ENCODE measurements around the gene NAALAD2.
"Not testable (repeated sequence)": the region's sequence is repeated elsewhere in the genome, so short reads cannot be mapped to it uniquely, and the experiment has no call there.

NAALAD2 gene

GRCh38 chr11:90134478-90135003, at the start of gene NAALAD2:
TSS of gene NAALAD2 (plus strand) at chr11:90134663. CDS start at chr11:90134759, 96 bp downstream.
- Histone ChIP-seq H3K36me3 (replicated peaks; ENCODE audit: low read depth, low read length) (no peaks in the 10 kb centered on the region), H3K27me3 (ENCODE audit: low read depth, low read length) (no peaks in the 10 kb centered on the region), H2AFZ (ENCODE audit: low read depth, low read length) (no peak within 1 kb of the TSS), H4K20me1 (ENCODE audit: insufficient read depth, low read length) (no peaks in the 10 kb centered on the region), H3K79me2 (ENCODE audit: low read length) (no peaks in the 10 kb centered on the region), H3K4me2 (ENCODE audit: low read length) (no peak within 1 kb of the TSS), H3K27ac (ENCODE audit: low read length) (no peak within 1 kb of the TSS), H3K4me3 (ENCODE audit: low read length) (no peak within 1 kb of the TSS), H3K9ac (ENCODE audit: low read length) (no peak within 1 kb of the TSS), H3K9me3 (ENCODE audit: insufficient read depth, low read length) (no peaks in the 10 kb centered on the region), H3K4me1 (ENCODE audit: low read length) (no peaks in the 10 kb centered on the region)
- TF ChIP-seq CTCF (IDR thresholded peaks at IDR 0.05; ENCODE audit: low read depth, low read length) (no peak), EZH2phosphoT487 (IDR thresholded peaks at IDR 0.05; ENCODE audit: low read depth) (no peak)

GRCh38 chr11:90085650-90086049, 48.8 kb upstream of the NAALAD2 start, which contains the start of gene UBTFL1:
TSS of gene UBTFL1 (plus strand) at chr11:90085950. CDS start at chr11:90085950, 0 bp downstream.
- H3K9ac ChIP-seq (ENCODE audit: low read length); H3K27ac ChIP-seq (ENCODE audit: low read length); H4K20me1 ChIP-seq (ENCODE audit: insufficient read depth, low read length); H3K4me3 ChIP-seq (ENCODE audit: low read length); H3K9me3 ChIP-seq (ENCODE audit: insufficient read depth, low read length); H2AFZ ChIP-seq (ENCODE audit: low read depth, low read length); H3K4me1 ChIP-seq (ENCODE audit: low read length); H3K27me3 ChIP-seq (ENCODE audit: low read depth, low read length); H3K79me2 ChIP-seq (ENCODE audit: low read length); H3K36me3 ChIP-seq (replicated peaks; ENCODE audit: low read depth, low read length); H3K4me2 ChIP-seq (ENCODE audit: low read length): not testable (repeated sequence)

- H4K20me1 ChIP-seq (ENCODE audit: insufficient read depth, low read length); H3K36me3 ChIP-seq (replicated peaks; ENCODE audit: low read depth, low read length); H3K4me2 ChIP-seq (ENCODE audit: low read length); H3K9me3 ChIP-seq (ENCODE audit: insufficient read depth, low read length); H3K27ac ChIP-seq (ENCODE audit: low read length); H3K27me3 ChIP-seq (ENCODE audit: low read depth, low read length); H3K79me2 ChIP-seq (ENCODE audit: low read length); H2AFZ ChIP-seq (ENCODE audit: low read depth, low read length); H3K9ac ChIP-seq (ENCODE audit: low read length); H3K4me3 ChIP-seq (ENCODE audit: low read length); H3K4me1 ChIP-seq (ENCODE audit: low read length): not testable (repeated sequence)
Observed at GRCh38 chr11:90088731-90089130, 45.7 kb upstream of the NAALAD2 start.

- H3K4me2 ChIP-seq (ENCODE audit: low read length): not testable (repeated sequence)
Observed at GRCh38 chr11:90095230-90095924, 39.1 kb upstream of the NAALAD2 start.

GRCh38 chr11:90098261-90098660, 36.2 kb upstream of the NAALAD2 start:
- not testable (repeated sequence) for H3K9me3 ChIP-seq (ENCODE audit: insufficient read depth, low read length); H3K36me3 ChIP-seq (replicated peaks; ENCODE audit: low read depth, low read length); H3K27ac ChIP-seq (ENCODE audit: low read length); H3K4me3 ChIP-seq (ENCODE audit: low read length); H3K27me3 ChIP-seq (ENCODE audit: low read depth, low read length); H3K79me2 ChIP-seq (ENCODE audit: low read length); H3K4me1 ChIP-seq (ENCODE audit: low read length); H2AFZ ChIP-seq (ENCODE audit: low read depth, low read length); H3K4me2 ChIP-seq (ENCODE audit: low read length); H4K20me1 ChIP-seq (ENCODE audit: insufficient read depth, low read length); H3K9ac ChIP-seq (ENCODE audit: low read length)
- peak; percentile 27 for TF ChIP-seq CTCF (IDR thresholded peaks at IDR 0.05; ENCODE audit: low read depth, low read length)

More at GRCh38 chr11:90095230-90095924, 39.1 kb upstream of the NAALAD2 start:
- not testable (repeated sequence) for H3K27ac ChIP-seq (ENCODE audit: low read length); H3K9ac ChIP-seq (ENCODE audit: low read length); H3K9me3 ChIP-seq (ENCODE audit: insufficient read depth, low read length); H3K4me1 ChIP-seq (ENCODE audit: low read length); H3K79me2 ChIP-seq (ENCODE audit: low read length); H3K4me3 ChIP-seq (ENCODE audit: low read length); H4K20me1 ChIP-seq (ENCODE audit: insufficient read depth, low read length); H3K27me3 ChIP-seq (ENCODE audit: low read depth, low read length); H3K36me3 ChIP-seq (replicated peaks; ENCODE audit: low read depth, low read length); H2AFZ ChIP-seq (ENCODE audit: low read depth, low read length)
